Uterus (tissue), 2 donors: ENCODE measurements around the gene WDR55.

Source experiments
- POLR2A ChIP-seq, 2 donors: fragments of 450-650 bp; IDR thresholded peaks; one replicate each; pipeline ENCODE4 v1.6.1; 2016; ENCODE audit warnings: antibody characterized with exemption in 2 of 2, mild to moderate bottlenecking in 1 of 2, moderate library complexity in 1 of 2
- TF ChIP-seq, protein P1 (sequence below), 4 experiments: fragments of 200-600 bp in 2 of 4; fragments of 450-650 bp in 2 of 4; sonication (generic) in 2 of 4; IDR thresholded peaks; one replicate each; pipeline ENCODE4 v1.5.1; 2016 to 2019; ENCODE audit warnings: antibody characterized with exemption in 4 of 4, mild to moderate bottlenecking in 2 of 4, moderate library complexity in 1 of 4

- TF ChIP-seq, protein P1, sequence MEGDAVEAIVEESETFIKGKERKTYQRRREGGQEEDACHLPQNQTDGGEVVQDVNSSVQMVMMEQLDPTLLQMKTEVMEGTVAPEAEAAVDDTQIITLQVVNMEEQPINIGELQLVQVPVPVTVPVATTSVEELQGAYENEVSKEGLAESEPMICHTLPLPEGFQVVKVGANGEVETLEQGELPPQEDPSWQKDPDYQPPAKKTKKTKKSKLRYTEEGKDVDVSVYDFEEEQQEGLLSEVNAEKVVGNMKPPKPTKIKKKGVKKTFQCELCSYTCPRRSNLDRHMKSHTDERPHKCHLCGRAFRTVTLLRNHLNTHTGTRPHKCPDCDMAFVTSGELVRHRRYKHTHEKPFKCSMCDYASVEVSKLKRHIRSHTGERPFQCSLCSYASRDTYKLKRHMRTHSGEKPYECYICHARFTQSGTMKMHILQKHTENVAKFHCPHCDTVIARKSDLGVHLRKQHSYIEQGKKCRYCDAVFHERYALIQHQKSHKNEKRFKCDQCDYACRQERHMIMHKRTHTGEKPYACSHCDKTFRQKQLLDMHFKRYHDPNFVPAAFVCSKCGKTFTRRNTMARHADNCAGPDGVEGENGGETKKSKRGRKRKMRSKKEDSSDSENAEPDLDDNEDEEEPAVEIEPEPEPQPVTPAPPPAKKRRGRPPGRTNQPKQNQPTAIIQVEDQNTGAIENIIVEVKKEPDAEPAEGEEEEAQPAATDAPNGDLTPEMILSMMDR (IDR thresholded peaks at IDR 0.05) = no peak
- no peak for TF ChIP-seq POLR2A (IDR thresholded peaks at IDR 0.05)
Observed at GRCh38 chr5:140627972-140628371, 36.7 kb upstream of the WDR55 start.
